Measurements from ENCODE around the gene SLF2.

Gene SLF2

GRCh38 chr10:101005361-101005760, 92.6 kb downstream of the SLF2 start:
- DNase-seq (ENCODE audit: low read depth, low spot score) = no peak

GRCh38 chr10:101005869-101006567, 93.3 kb downstream of the SLF2 start:
- no peak overlapping the region for H3K4me3 ChIP-seq (ENCODE audit: low read length)
- DNase-seq (ENCODE audit: low read depth, low spot score) = no peak

More at GRCh38 chr10:101005361-101005760, 92.6 kb downstream of the SLF2 start:
- H3K4me3 ChIP-seq (ENCODE audit: low read length) = no peak overlapping the region

- no peak overlapping the region for H3K4me3 ChIP-seq (ENCODE audit: low read length)
- DNase-seq (ENCODE audit: low read depth, low spot score) = no peak
Observed at GRCh38 chr10:101006593-101007098, 93.9 kb downstream of the SLF2 start.

GRCh38 chr10:101007099-101007711, 94.4 kb downstream of the SLF2 start:
- H3K4me3 ChIP-seq (ENCODE audit: low read length) = no peak overlapping the region
- no peak for DNase-seq (ENCODE audit: low read depth, low spot score)

GRCh38 chr10:101007915-101008822, 95.4 kb downstream of the SLF2 start:
- no peak for DNase-seq (ENCODE audit: low read depth, low spot score)
- no peak overlapping the region for H3K4me3 ChIP-seq (ENCODE audit: low read length)

- no peak overlapping the region for H3K4me3 ChIP-seq (ENCODE audit: low read length)
- no peak for DNase-seq (ENCODE audit: low read depth, low spot score)
Observed at GRCh38 chr10:101008823-101009423, 96.2 kb downstream of the SLF2 start.

GRCh38 chr10:101010329-101010728, 97.6 kb downstream of the SLF2 start:
- no peak overlapping the region for H3K4me3 ChIP-seq (ENCODE audit: low read length)
- DNase-seq (ENCODE audit: low read depth, low spot score) = no peak

GRCh38 chr10:101011517-101012423, 99.0 kb downstream of the SLF2 start:
- no peak for DNase-seq (ENCODE audit: low read depth, low spot score)
- H3K4me3 ChIP-seq (ENCODE audit: low read length) = no peak overlapping the region

GRCh38 chr10:101012525-101013364, 100.0 kb downstream of the SLF2 start:
- H3K4me3 ChIP-seq (ENCODE audit: low read length) = no peak overlapping the region
- peak; percentile 67 for DNase-seq (ENCODE audit: low read depth, low spot score)

GRCh38 chr10:101013365-101013825, 100.6 kb downstream of the SLF2 start:
- DNase-seq (ENCODE audit: low read depth, low spot score) = no peak
- H3K4me3 ChIP-seq (ENCODE audit: low read length) = no peak overlapping the region

GRCh38 chr10:101014230-101014884, 101.6 kb downstream of the SLF2 start:
- no peak overlapping the region for H3K4me3 ChIP-seq (ENCODE audit: low read length)
- peak; percentile 23 for DNase-seq (ENCODE audit: low read depth, low spot score)

All from Jurkat, Clone E6-1 (cell line).